Skin epidermis (tissue), 12 donors: Measurements from ENCODE around the gene MYO5A.
A peak's percentile ranks its signal among the peaks of the same experiment; 100 is the strongest.

ENCODE experiments used
- H3K27ac ChIP-seq, 21 experiments: fragments of 200-600 bp; sonication (generic) in 11 of 21; one replicate each; pipeline ENCODE4 v1.5.0; 2020; ENCODE audit warnings: mild to moderate bottlenecking in 3 of 21, inconsistent platforms in 2 of 21, moderate library complexity in 2 of 21
- H3K4me3 ChIP-seq, 7 experiments: fragments of 200-600 bp; sonication (generic) in 2 of 7; one replicate each; pipeline ENCODE4 v1.5.0; 2020; ENCODE audit warnings: inconsistent platforms in 2 of 7, mild to moderate bottlenecking in 2 of 7, moderate library complexity in 1 of 7

MYO5A gene

GRCh38 chr15:52351206-52351908 lies 177.3 kb downstream of the MYO5A start:
- peak overlapping the region in 1 of 21 experiments; percentile 50 for H3K27ac ChIP-seq

GRCh38 chr15:52350423-52350822 lies 178.3 kb downstream of the MYO5A start:
- Histone ChIP-seq H3K4me3 (no peak overlapping the region), H3K27ac (no peak overlapping the region)

More at GRCh38 chr15:52351206-52351908, 177.3 kb downstream of the MYO5A start:
- H3K4me3 ChIP-seq = no peak overlapping the region

- Histone ChIP-seq H3K27ac (no peak overlapping the region), H3K4me3 (no peak overlapping the region)
Measured at GRCh38 chr15:52349052-52349700, 179.5 kb downstream of the MYO5A start.

- H3K27ac ChIP-seq = no peak overlapping the region
Measured at GRCh38 chr15:52348056-52348745, 180.5 kb downstream of the MYO5A start.

GRCh38 chr15:52344592-52344991 lies 184.1 kb downstream of the MYO5A start:
- Histone ChIP-seq H3K4me3 (no peak overlapping the region), H3K27ac (no peak overlapping the region)

More at GRCh38 chr15:52348056-52348745, 180.5 kb downstream of the MYO5A start:
- no peak overlapping the region for H3K4me3 ChIP-seq

- H3K4me3 ChIP-seq = no peak overlapping the region
- no peak overlapping the region for H3K27ac ChIP-seq
Measured at GRCh38 chr15:52343831-52344230, 184.8 kb downstream of the MYO5A start.

- Histone ChIP-seq H3K4me3 (no peak overlapping the region), H3K27ac (no peak overlapping the region)
Measured at GRCh38 chr15:52340093-52340492, 188.6 kb downstream of the MYO5A start.

- no peak overlapping the region for H3K4me3 ChIP-seq
- H3K27ac ChIP-seq = no peak overlapping the region
Measured at GRCh38 chr15:52338891-52339290, 189.8 kb downstream of the MYO5A start.

GRCh38 chr15:52338058-52338457 lies 190.6 kb downstream of the MYO5A start:
- no peak overlapping the region for H3K4me3 ChIP-seq
- H3K27ac ChIP-seq = no peak overlapping the region

GRCh38 chr15:52337198-52337853 lies 191.4 kb downstream of the MYO5A start:
- Histone ChIP-seq H3K4me3 (no peak overlapping the region), H3K27ac (no peak overlapping the region)

- H3K27ac ChIP-seq = no peak overlapping the region
- no peak overlapping the region for H3K4me3 ChIP-seq
Measured at GRCh38 chr15:52336529-52336928, 192.2 kb downstream of the MYO5A start.

- H3K27ac ChIP-seq = no peak overlapping the region
- H3K4me3 ChIP-seq = no peak overlapping the region
Measured at GRCh38 chr15:52334491-52335160, 194.1 kb downstream of the MYO5A start.

GRCh38 chr15:52331490-52332240 lies 197.0 kb downstream of the MYO5A start:
- Histone ChIP-seq H3K27ac (peak overlapping the region in 3 of 21 experiments; percentile 5 to 51 (median 20)), H3K4me3 (no peak overlapping the region)

GRCh38 chr15:52329987-52330386 lies 198.7 kb downstream of the MYO5A start:
- Histone ChIP-seq H3K4me3 (no peak overlapping the region), H3K27ac (no peak overlapping the region)

GRCh38 chr15:52329150-52329549 lies 199.5 kb downstream of the MYO5A start:
- H3K27ac ChIP-seq = peak overlapping the region in 1 of 21 experiments; percentile 24
- no peak overlapping the region for H3K4me3 ChIP-seq

- no peak overlapping the region for H3K27ac ChIP-seq
- no peak overlapping the region for H3K4me3 ChIP-seq
Measured at GRCh38 chr15:52328680-52329079, 200.0 kb downstream of the MYO5A start.

- Histone ChIP-seq H3K27ac (no peak overlapping the region), H3K4me3 (no peak overlapping the region)
Measured at GRCh38 chr15:52326756-52327155, 201.9 kb downstream of the MYO5A start.

- H3K4me3 ChIP-seq = no peak overlapping the region
- H3K27ac ChIP-seq = no peak overlapping the region
Measured at GRCh38 chr15:52324109-52324508, 204.6 kb downstream of the MYO5A start.
